Stimulated activated CD8-positive, alpha-beta memory T cell treated with anti-CD3 and anti-CD28 coated beads, Interleukin-15, amount 100 ng/mL, for 24 hours (primary cell): Measurements from ENCODE around the gene GPR63.
A peak's percentile ranks its signal among the peaks of the same experiment; 100 is the strongest.
"Not testable (repeated sequence)": the region's sequence is repeated elsewhere in the genome, so short reads cannot be mapped to it uniquely, and the experiment has no call there.

ENCODE experiments used
- DNase-seq: peaks from one replicate; pipeline ENCODE4 v3.0.0-alpha.2; 2020; ENCODE audit warnings: low read depth

The GPR63 gene

GRCh38 chr6:96837081-96837971 lies at the start of gene GPR63:
TSS of gene GPR63 (minus strand) at chr6:96837477. CDS start at chr6:96799731, 37,746 bp downstream.
- peak; percentile 25 for DNase-seq

GRCh38 chr6:96886519-96886918 lies 49.2 kb upstream of the GPR63 start:
- DNase-seq: no peak

GRCh38 chr6:96885187-96885631 lies 47.9 kb upstream of the GPR63 start:
- DNase-seq: not testable (repeated sequence)

GRCh38 chr6:96878143-96878542 lies 40.9 kb upstream of the GPR63 start:
- no peak for DNase-seq

GRCh38 chr6:96876886-96877545 lies 39.7 kb upstream of the GPR63 start:
- DNase-seq: no peak

- DNase-seq: no peak
Observed at GRCh38 chr6:96872976-96873375, 35.7 kb upstream of the GPR63 start.

- DNase-seq: no peak
Observed at GRCh38 chr6:96865055-96865405, 27.8 kb upstream of the GPR63 start.

GRCh38 chr6:96864216-96865054 lies 27.2 kb upstream of the GPR63 start:
- no peak for DNase-seq

- no peak for DNase-seq
Observed at GRCh38 chr6:96862560-96862959, 25.3 kb upstream of the GPR63 start.

- no peak for DNase-seq
Observed at GRCh38 chr6:96861588-96861987, 24.3 kb upstream of the GPR63 start.

- no peak for DNase-seq
Observed at GRCh38 chr6:96856856-96857255, 19.6 kb upstream of the GPR63 start.

GRCh38 chr6:96853083-96853482 lies 15.8 kb upstream of the GPR63 start:
- DNase-seq: no peak

GRCh38 chr6:96852605-96853004 lies 15.3 kb upstream of the GPR63 start:
- no peak for DNase-seq

- DNase-seq: no peak
Observed at GRCh38 chr6:96851858-96852257, 14.6 kb upstream of the GPR63 start.

- DNase-seq: no peak
Observed at GRCh38 chr6:96849615-96850014, 12.3 kb upstream of the GPR63 start.

GRCh38 chr6:96844530-96844929 lies 7.3 kb upstream of the GPR63 start:
- DNase-seq: no peak

- no peak for DNase-seq
Observed at GRCh38 chr6:96841345-96841744, 4.1 kb upstream of the GPR63 start.

- no peak for DNase-seq
Observed at GRCh38 chr6:96836631-96837080, 621 bp downstream of the GPR63 start.

- DNase-seq: no peak
Observed at GRCh38 chr6:96834070-96834469, 3.2 kb downstream of the GPR63 start.

GRCh38 chr6:96832780-96833179 lies 4.5 kb downstream of the GPR63 start:
- DNase-seq: no peak

GRCh38 chr6:96826865-96827264 lies 10.4 kb downstream of the GPR63 start:
- no peak for DNase-seq

GRCh38 chr6:96823743-96824142 lies 13.5 kb downstream of the GPR63 start:
- no peak for DNase-seq
